Uterus (tissue), 2 donors: ENCODE measurements around the gene ZDHHC11.

Experiments used
- CTCF ChIP-seq, 4 experiments: fragments of 200-600 bp in 2 of 4; fragments of 450-650 bp in 2 of 4; sonication (generic) in 2 of 4; IDR thresholded peaks; one replicate each; pipeline ENCODE4 v1.5.1; 2016 to 2019; ENCODE audit warnings: antibody characterized with exemption in 4 of 4, mild to moderate bottlenecking in 2 of 4, moderate library complexity in 1 of 4
- POLR2A ChIP-seq, 2 donors: fragments of 450-650 bp; IDR thresholded peaks; one replicate each; pipeline ENCODE4 v1.6.1; 2016; ENCODE audit warnings: antibody characterized with exemption in 2 of 2, mild to moderate bottlenecking in 1 of 2, moderate library complexity in 1 of 2

DNA sequence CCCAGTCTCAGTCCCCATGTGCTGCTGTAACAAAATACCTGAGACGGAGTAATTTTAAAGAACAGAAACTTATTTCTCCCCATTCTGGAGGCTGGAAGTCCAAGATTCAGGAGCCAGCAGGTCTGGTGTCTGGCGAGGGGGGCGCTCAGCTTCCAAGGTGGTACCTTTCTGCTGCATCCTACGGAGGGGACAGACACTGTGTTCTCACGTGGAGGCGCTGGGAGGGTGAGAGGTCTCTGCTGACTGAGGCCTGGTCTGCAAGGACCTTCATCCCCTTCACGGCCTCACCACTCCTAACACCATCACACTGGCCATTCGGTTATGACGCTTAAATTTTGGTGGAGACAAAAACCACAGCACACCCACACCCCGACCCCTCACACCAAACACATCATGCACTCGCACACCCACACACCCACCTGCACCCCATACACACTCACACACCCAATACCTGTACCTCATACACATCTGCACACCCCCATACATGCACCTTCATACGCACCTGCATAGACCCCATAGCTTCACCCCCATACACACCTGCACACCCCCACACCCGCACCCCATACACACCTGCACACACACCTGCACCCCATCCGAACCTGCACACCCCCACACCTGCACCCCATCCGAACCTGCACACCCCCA is 9.8 kb upstream of the ZDHHC11 start:
- no peak for TF ChIP-seq CTCF (IDR thresholded peaks at IDR 0.05)
- TF ChIP-seq POLR2A (IDR thresholded peaks at IDR 0.05) = no peak
